GM12878 (cell line): ENCODE results near the gene DLST. TPM values are rescaled to one million over a fixed set of nuclear protein-coding genes. Genes with fewer than 3 reads are reported as not detected.

Experiments
- ATAC-seq: fragments of 200-7000 bp; cut with Tn5 transposase; 3 replicates; pipeline ENCODE4 v1.9.1; 2020; ENCODE audit warnings: mild to moderate bottlenecking, moderate library complexity
- BruUV-seq: library from RNA; stranded (reverse); fragments of 400-500 nt; replicated peaks from 2 replicates; lab custom pipeline; 2021; lab: Mats Ljungman, UMichigan
- CTCF ChIA-PET: fragments of 300-600 bp; sonication (Branson Sonifier 250); formaldehyde crosslinking; extraction: SDS; loops from one replicate; lab custom pipeline; 2021; ENCODE audit warnings: inconsistent platforms; lab: Yijun Ruan, JAX
- POLR2A ChIA-PET: fragments of 350-600 bp; formaldehyde crosslinking; extraction: SDS; loops from one replicate; lab custom pipeline; 2021; ENCODE audit warnings: inconsistent platforms; lab: Charles Lee
- RAD21 ChIA-PET: fragments of 300-600 bp; sonication (Branson Sonifier 250); formaldehyde crosslinking; loops from one replicate; lab custom pipeline; 2023; ENCODE audit warnings: antibody characterized with exemption; ENCODE audit not compliant: unreplicated experiment; lab: Charles Lee
- SMC1A ChIA-PET: fragments of 300-600 bp; sonication (Branson Sonifier 250); formaldehyde crosslinking; loops from one replicate; lab custom pipeline; 2023; ENCODE audit not compliant: unreplicated experiment, uncharacterized antibody; lab: Charles Lee
- DNase-seq: peaks from one replicate; pipeline ENCODE4 v3.0.0-alpha.2; 2011; ENCODE audit warnings: low read depth, low spot score
- FAIRE-seq: peaks from 3 replicates; lab custom pipeline; 2011; peaks lifted over from hg19 to GRCh38; lab: Jason Lieb, UNC
- H2AFZ ChIP-seq: 2 replicates; pipeline ENCODE4 v1.6.0; 2011; ENCODE audit warnings: low read depth, low read length, control low read depth; ENCODE audit not compliant: control insufficient read depth
- H3K27ac ChIP-seq: 2 replicates; pipeline ENCODE4 v1.5.1; 2011; ENCODE audit warnings: control low read depth; ENCODE audit not compliant: control insufficient read depth, insufficient read depth
- H3K27me3 ChIP-seq, 2 experiments: replicated peaks in 1 of 2; 2 replicates each; pipeline versions ENCODE4 v1.6.0 to v1.6.1; 2011; ENCODE audit warnings: low read length in 1 of 2; ENCODE audit not compliant: control insufficient read depth in 2 of 2, insufficient read depth in 2 of 2
- H3K36me3 ChIP-seq, 2 experiments: 2 replicates each; pipeline ENCODE4 v1.5.1; 2011; ENCODE audit warnings: low read length in 1 of 2; ENCODE audit not compliant: control insufficient read depth in 2 of 2, insufficient read depth in 2 of 2
- H3K4me1 ChIP-seq: 2 replicates; pipeline ENCODE4 v1.6.1; 2011; ENCODE audit warnings: mild to moderate bottlenecking, low read length, moderate library complexity, mixed read lengths; ENCODE audit not compliant: control insufficient read depth, insufficient read depth
- H3K4me2 ChIP-seq: 2 replicates; pipeline ENCODE4 v1.6.0; 2011; ENCODE audit warnings: control low read depth; ENCODE audit not compliant: control insufficient read depth, insufficient read depth
- H3K4me3 ChIP-seq: fragments of 200-600 bp; sonication (generic); 2 replicates; pipeline ENCODE4 v1.5.1; 2016
- H3K79me2 ChIP-seq: 2 replicates; pipeline ENCODE4 v1.6.0; 2011; ENCODE audit warnings: low read length; ENCODE audit not compliant: control insufficient read depth, insufficient read depth
- H3K9ac ChIP-seq: 2 replicates; pipeline ENCODE4 v1.8.0; 2011; ENCODE audit warnings: low read length, control low read depth, mixed read lengths; ENCODE audit not compliant: control insufficient read depth, insufficient read depth
- H3K9me3 ChIP-seq: replicated peaks from 3 replicates; pipeline ENCODE4 v1.5.1; 2011; ENCODE audit warnings: mild to moderate bottlenecking, low read length; ENCODE audit not compliant: control insufficient read depth, insufficient read depth
- H4K20me1 ChIP-seq: 2 replicates; pipeline ENCODE4 v1.6.0; 2011; ENCODE audit not compliant: control insufficient read depth, insufficient read depth
- CTCF ChIP-seq, 3 experiments: IDR thresholded peaks in 2 of 3; conservative IDR thresholded peaks in 1 of 3; 2 replicates each; pipeline ENCODE4 v1.5.1; 2011; ENCODE audit warnings: low read depth in 3 of 3, low read length in 3 of 3, mild to moderate bottlenecking in 3 of 3, control low read depth in 2 of 3, moderate library complexity in 2 of 3, inconsistent platforms in 1 of 3, mixed read lengths in 1 of 3; ENCODE audit not compliant: control insufficient read depth in 2 of 3, insufficient read depth in 1 of 3; ENCODE audit errors: extremely low read depth in 1 of 3
- EED ChIP-seq: sonication (generic); IDR thresholded peaks from 2 replicates; pipeline ENCODE4 v1.6.1; 2016; ENCODE audit warnings: antibody characterized with exemption, low read depth
- MEF2A ChIP-seq: IDR thresholded peaks from 2 replicates; pipeline ENCODE4 v1.6.1; 2011; ENCODE audit warnings: low read depth, mild to moderate bottlenecking, low read length, moderate library complexity; ENCODE audit not compliant: insufficient read depth
- NFXL1 ChIP-seq: fragments of 450-650 bp; IDR thresholded peaks from 2 replicates; pipeline ENCODE4 v1.6.1; 2017; ENCODE audit warnings: antibody characterized with exemption, mild to moderate bottlenecking, borderline replicate concordance
- POLR2AphosphoS5 ChIP-seq: IDR thresholded peaks from 2 replicates; pipeline ENCODE4 v1.6.1; 2011; ENCODE audit warnings: mild to moderate bottlenecking, low read length, inconsistent platforms
- POU2F2 ChIP-seq: IDR thresholded peaks from 3 replicates; pipeline ENCODE4 v1.6.1; 2011; ENCODE audit warnings: low read depth, mild to moderate bottlenecking, low read length, borderline replicate concordance
- SIX5 ChIP-seq: IDR thresholded peaks from 2 replicates; pipeline ENCODE4 v1.6.1; 2011; ENCODE audit warnings: mild to moderate bottlenecking, low read depth, low read length, moderate library complexity; ENCODE audit not compliant: severe bottlenecking
- SMC3 ChIP-seq: IDR thresholded peaks from 2 replicates; pipeline ENCODE4 v1.6.1; 2011; ENCODE audit warnings: low read length, improper control_type of control experiment, borderline replicate concordance
- SPI1 ChIP-seq: IDR thresholded peaks from 2 replicates; pipeline ENCODE4 v1.6.1; 2011; ENCODE audit warnings: low read depth, mild to moderate bottlenecking, low read length, moderate library complexity, borderline replicate concordance; ENCODE audit not compliant: insufficient read depth
- SREBF1 ChIP-seq: IDR thresholded peaks from 2 replicates; pipeline ENCODE4 v1.6.1; 2012; ENCODE audit warnings: mild to moderate bottlenecking, low read length
- WGBS: methylation state at CpG from one replicate; pipeline ENCODE4 v1.1.6; 2016; ENCODE audit warnings: low lambda C conversion rate; ENCODE audit not compliant: insufficient replicate concordance, insufficient coverage; ENCODE audit errors: missing lambda C conversion rate; 5-methylcytosine and 5-hydroxymethylcytosine counted together
- in situ Hi-C: fragments of 300-500 bp; cut with MboI; formaldehyde crosslinking; loops from 9 replicates; pipeline ENCODE4 v1.14.3; 2018; ENCODE audit warnings: mixed read lengths
- intact Hi-C: fragments of 100-400 bp; cut with micrococcal nuclease; formaldehyde crosslinking; loops from one replicate; pipeline ENCODE4 v1.14.2; 2022; ENCODE audit not compliant: unreplicated experiment
- polyA plus RNA-seq, 11 experiments: library from polyadenylated mRNA; depleted of rRNA in 4 of 11; unstranded in 6 of 11; stranded (reverse) in 5 of 11; fragments of >200 nt; fragmentation: Nextera tagmentation in 4 of 11; fragmentation: Illumina TruSeq in 1 of 11; extraction: Ambion mirVana in 4 of 11; extraction: Trizol in 1 of 11; gene quantifications; 1 replicate in 1 of 11; 2 replicates in 10 of 11; pipeline versions ENCODE4 v1.2.1 to v1.2.3, GENCODE V29; 2011 to 2016; ENCODE audit warnings: inconsistent platforms in 2 of 11, missing spikeins in 2 of 11, low read depth in 1 of 11
- total RNA-seq, 4 experiments: library from RNA; depleted of rRNA in 3 of 4; stranded (reverse); fragments of >200 nt in 3 of 4; fragmentation: Illumina TruSeq in 1 of 4; extraction: Trizol in 1 of 4; gene quantifications; 2 replicates each; pipeline versions ENCODE4 v1.2.1 to v1.2.3, GENCODE V29; 2013 to 2021
- TF ChIP-seq, protein P1 (sequence below): fragments of 450-650 bp; formaldehyde crosslinking; IDR thresholded peaks from 2 replicates; pipeline ENCODE4 v1.4.0; 2020; ENCODE audit warnings: mild to moderate bottlenecking, moderate library complexity
- TF ChIP-seq, protein P2 (sequence below): fragments of 450-650 bp; IDR thresholded peaks from 2 replicates; pipeline ENCODE4 v1.6.1; 2017; ENCODE audit warnings: mild to moderate bottlenecking, moderate library complexity

DLST gene
- total and polyA plus RNA-seq, 10 of the 15 experiments (the other 5 are each of a cell fraction or from before 2014, with no cell fraction given): 2.9 to 141 (median 67.7) TPM

DNA sequence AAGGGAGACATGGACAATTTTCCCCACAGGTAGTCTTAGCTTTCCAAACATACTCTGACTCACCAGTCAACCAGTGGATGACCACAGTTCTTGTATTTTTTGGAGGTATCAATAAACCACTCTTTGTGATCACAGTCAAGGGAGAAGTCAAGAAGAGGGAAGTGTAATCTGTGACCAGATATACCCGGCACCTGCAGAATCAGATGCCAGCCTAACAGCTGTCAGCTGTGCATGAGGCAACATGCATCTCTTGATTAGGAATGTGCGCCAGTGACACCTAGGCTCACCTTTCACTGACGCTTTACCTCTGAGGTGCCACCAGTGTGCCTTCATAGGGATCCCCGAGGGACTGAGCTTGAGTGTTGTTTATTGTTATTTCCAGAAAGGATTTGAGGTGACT, 25.8 kb upstream of the DLST start:
- Histone ChIP-seq H3K27ac (no peak overlapping the region), H3K27me3 (no peaks in the 10 kb centered on the region), H2AFZ (no peak overlapping the region), H3K36me3 (no peaks in the 10 kb centered on the region), H3K9me3 (no peaks in the 10 kb centered on the region), H3K79me2 (no peaks in the 10 kb centered on the region), H3K4me3 (no peak overlapping the region), H4K20me1 (no peaks in the 10 kb centered on the region), H3K9ac (no peak overlapping the region), H3K4me2 (no peak overlapping the region), H3K4me1 (no peaks in the 10 kb centered on the region)
- 87% methylated on average over 4 of the region's 4 CpGs for WGBS
- intact Hi-C loops: no loop called here
- no TSS peak for BruUV-seq
- no peak for FAIRE-seq
- RAD21 ChIA-PET: interaction anchor here (0.9 to 1.3 kb wide), 2 partner anchors 50 to 84 kb away, joined by 3 read pairs; no protein-coding TSS in a partner anchor
- SMC1A ChIA-PET: interaction anchor here (1.1 to 11.1 kb wide), 3 partner anchors 10 to 48 kb away, joined by 3 to 165 read pairs (median 3); no protein-coding TSS in a partner anchor
- in situ Hi-C loops: no loop called here
- POLR2A ChIA-PET: interaction anchor here (0.5 to 1.0 kb wide), 2 partner anchors 9 to 34 kb away, joined by 3 to 5 read pairs; no protein-coding TSS in a partner anchor
- CTCF ChIA-PET: interaction anchor here (0.5 to 13.8 kb wide), 7 partner anchors 18 to 1225 kb away, joined by 3 to 552 read pairs (median 106); partner anchors contain the start of genes DLST and PROX2
- ATAC-seq: no peak
- DNase-seq: no peak
- no peak for TF ChIP-seq SPI1
- no peak for TF ChIP-seq MEF2A
- TF ChIP-seq, protein P1, sequence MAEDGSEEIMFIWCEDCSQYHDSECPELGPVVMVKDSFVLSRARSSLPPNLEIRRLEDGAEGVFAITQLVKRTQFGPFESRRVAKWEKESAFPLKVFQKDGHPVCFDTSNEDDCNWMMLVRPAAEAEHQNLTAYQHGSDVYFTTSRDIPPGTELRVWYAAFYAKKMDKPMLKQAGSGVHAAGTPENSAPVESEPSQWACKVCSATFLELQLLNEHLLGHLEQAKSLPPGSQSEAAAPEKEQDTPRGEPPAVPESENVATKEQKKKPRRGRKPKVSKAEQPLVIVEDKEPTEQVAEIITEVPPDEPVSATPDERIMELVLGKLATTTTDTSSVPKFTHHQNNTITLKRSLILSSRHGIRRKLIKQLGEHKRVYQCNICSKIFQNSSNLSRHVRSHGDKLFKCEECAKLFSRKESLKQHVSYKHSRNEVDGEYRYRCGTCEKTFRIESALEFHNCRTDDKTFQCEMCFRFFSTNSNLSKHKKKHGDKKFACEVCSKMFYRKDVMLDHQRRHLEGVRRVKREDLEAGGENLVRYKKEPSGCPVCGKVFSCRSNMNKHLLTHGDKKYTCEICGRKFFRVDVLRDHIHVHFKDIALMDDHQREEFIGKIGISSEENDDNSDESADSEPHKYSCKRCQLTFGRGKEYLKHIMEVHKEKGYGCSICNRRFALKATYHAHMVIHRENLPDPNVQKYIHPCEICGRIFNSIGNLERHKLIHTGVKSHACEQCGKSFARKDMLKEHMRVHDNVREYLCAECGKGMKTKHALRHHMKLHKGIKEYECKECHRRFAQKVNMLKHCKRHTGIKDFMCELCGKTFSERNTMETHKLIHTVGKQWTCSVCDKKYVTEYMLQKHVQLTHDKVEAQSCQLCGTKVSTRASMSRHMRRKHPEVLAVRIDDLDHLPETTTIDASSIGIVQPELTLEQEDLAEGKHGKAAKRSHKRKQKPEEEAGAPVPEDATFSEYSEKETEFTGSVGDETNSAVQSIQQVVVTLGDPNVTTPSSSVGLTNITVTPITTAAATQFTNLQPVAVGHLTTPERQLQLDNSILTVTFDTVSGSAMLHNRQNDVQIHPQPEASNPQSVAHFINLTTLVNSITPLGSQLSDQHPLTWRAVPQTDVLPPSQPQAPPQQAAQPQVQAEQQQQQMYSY (CRISPR knock-in tag): no peak
- TF ChIP-seq POU2F2: no peak
- TF ChIP-seq POLR2AphosphoS5: no peak
- no peak for TF ChIP-seq SMC3
- TF ChIP-seq SREBF1: no peak
- TF ChIP-seq EED: no peak
- no peak for TF ChIP-seq CTCF (IDR thresholded peaks at IDR 0.05 in 2 of 3, conservative IDR thresholded peaks at IDR 0.05 in 1 of 3; ENCODE audit: control insufficient read depth in 2 of 3, extremely low read depth in 1 of 3, insufficient read depth in 1 of 3, low read depth in 3 of 3, low read length in 3 of 3)
- TF ChIP-seq SIX5: no peak
- TF ChIP-seq NFXL1: no peak
- TF ChIP-seq, protein P2, sequence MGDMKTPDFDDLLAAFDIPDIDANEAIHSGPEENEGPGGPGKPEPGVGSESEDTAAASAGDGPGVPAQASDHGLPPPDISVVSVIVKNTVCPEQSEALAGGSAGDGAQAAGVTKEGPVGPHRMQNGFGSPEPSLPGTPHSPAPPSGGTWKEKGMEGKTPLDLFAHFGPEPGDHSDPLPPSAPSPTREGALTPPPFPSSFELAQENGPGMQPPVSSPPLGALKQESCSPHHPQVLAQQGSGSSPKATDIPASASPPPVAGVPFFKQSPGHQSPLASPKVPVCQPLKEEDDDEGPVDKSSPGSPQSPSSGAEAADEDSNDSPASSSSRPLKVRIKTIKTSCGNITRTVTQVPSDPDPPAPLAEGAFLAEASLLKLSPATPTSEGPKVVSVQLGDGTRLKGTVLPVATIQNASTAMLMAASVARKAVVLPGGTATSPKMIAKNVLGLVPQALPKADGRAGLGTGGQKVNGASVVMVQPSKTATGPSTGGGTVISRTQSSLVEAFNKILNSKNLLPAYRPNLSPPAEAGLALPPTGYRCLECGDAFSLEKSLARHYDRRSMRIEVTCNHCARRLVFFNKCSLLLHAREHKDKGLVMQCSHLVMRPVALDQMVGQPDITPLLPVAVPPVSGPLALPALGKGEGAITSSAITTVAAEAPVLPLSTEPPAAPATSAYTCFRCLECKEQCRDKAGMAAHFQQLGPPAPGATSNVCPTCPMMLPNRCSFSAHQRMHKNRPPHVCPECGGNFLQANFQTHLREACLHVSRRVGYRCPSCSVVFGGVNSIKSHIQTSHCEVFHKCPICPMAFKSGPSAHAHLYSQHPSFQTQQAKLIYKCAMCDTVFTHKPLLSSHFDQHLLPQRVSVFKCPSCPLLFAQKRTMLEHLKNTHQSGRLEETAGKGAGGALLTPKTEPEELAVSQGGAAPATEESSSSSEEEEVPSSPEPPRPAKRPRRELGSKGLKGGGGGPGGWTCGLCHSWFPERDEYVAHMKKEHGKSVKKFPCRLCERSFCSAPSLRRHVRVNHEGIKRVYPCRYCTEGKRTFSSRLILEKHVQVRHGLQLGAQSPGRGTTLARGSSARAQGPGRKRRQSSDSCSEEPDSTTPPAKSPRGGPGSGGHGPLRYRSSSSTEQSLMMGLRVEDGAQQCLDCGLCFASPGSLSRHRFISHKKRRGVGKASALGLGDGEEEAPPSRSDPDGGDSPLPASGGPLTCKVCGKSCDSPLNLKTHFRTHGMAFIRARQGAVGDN: no peak
